ENCODE results near the gene BAIAP3. TPM values are rescaled to one million over a fixed set of nuclear protein-coding genes. Genes with fewer than 3 reads are reported as not detected.

The BAIAP3 gene
- total RNA-seq, 4 donors from 2014 or later, result 0.59 to 5.5 (median 3.5) TPM

DNA sequence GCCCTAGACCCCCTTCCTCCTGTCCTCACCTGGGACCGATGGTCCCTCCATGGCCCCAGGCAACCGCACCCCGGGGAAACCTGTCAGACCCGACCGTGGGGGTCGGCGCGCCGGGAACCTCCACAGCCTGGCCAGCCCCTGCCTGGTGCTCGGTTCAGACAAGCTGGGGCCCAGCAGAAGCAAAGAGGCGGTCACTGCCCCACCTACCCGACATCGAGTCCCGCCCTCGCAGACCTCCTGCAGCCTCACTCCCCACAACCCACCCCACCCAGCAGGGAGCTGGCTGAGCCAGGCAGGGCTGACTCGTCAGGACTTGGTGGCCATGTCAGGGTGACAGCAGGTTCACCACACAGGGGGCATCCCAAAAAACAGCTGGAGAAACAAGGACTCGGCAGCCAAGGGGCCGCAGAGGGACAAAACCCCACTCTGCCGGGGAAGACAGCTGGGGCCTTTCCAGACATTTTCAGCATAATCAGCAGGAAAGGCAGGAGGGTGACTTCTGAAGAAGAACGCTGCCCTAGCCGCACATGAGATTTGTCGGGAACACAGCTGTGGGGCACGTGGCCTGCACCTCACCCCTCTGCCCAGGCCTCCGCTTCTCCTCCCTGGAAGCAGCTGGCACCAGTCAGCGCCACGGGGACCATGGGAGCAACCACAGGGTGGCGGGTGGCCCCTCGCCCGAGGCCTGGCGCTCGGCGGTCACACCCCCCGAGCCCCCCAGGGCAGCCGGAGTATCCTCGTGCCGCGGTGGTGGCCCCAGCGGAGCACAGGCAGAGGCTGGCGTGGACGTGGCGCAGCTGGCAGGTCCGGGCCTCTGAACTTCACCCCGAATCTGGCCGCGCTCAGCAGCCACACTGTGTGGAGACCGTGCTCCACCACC is 41.2 kb downstream of the BAIAP3 start:
- TF ChIP-seq, protein P1, sequence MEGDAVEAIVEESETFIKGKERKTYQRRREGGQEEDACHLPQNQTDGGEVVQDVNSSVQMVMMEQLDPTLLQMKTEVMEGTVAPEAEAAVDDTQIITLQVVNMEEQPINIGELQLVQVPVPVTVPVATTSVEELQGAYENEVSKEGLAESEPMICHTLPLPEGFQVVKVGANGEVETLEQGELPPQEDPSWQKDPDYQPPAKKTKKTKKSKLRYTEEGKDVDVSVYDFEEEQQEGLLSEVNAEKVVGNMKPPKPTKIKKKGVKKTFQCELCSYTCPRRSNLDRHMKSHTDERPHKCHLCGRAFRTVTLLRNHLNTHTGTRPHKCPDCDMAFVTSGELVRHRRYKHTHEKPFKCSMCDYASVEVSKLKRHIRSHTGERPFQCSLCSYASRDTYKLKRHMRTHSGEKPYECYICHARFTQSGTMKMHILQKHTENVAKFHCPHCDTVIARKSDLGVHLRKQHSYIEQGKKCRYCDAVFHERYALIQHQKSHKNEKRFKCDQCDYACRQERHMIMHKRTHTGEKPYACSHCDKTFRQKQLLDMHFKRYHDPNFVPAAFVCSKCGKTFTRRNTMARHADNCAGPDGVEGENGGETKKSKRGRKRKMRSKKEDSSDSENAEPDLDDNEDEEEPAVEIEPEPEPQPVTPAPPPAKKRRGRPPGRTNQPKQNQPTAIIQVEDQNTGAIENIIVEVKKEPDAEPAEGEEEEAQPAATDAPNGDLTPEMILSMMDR (IDR thresholded peaks at IDR 0.05), result no peak
- TF ChIP-seq POLR2A (IDR thresholded peaks at IDR 0.05), result no peak
- H3K36me3 ChIP-seq, result no peaks in the 10 kb centered on the region
- H3K4me3 ChIP-seq, result no peak overlapping the region
- intact Hi-C loops (cut with DNase I; ENCODE audit: low total_unique reads), result no loop called here
- peaks cover 0 to 10% of the 10 kb centered on the region in 2 donors for H3K4me1 ChIP-seq
- no peaks in the 10 kb centered on the region for H3K9me3 ChIP-seq
- H3K27ac ChIP-seq, result no peak overlapping the region
- H3K27me3 ChIP-seq, result no peaks in the 10 kb centered on the region
- DNase-seq, result no peak

DNA sequence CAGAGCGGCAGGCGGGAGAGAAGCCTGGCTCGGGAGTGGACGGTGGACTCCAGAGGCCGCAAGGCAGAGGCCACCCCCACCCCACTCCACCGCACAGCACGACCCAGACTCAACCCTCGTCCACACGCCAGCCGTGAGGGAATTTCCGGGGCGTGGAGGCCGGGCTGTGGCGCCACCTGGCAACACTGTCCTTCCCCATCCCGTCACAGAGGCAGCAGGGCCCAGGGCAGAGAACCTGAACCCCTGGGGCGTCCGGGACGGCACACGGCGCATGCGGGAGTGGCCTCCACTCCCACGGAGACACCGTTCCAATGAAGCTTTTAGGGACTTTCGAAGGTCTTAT is 41.8 kb downstream of the BAIAP3 start:
- intact Hi-C loops (cut with DNase I; ENCODE audit: low total_unique reads), result no loop called here
- no peak for DNase-seq
- TF ChIP-seq, protein P1 (IDR thresholded peaks at IDR 0.05), result no peak
- no peak for TF ChIP-seq POLR2A (IDR thresholded peaks at IDR 0.05)
- H3K27ac ChIP-seq, result no peak overlapping the region
- H3K27me3 ChIP-seq, result no peaks in the 10 kb centered on the region
- H3K4me1 ChIP-seq, result peaks cover 0 to 10% of the 10 kb centered on the region in 2 donors
- H3K9me3 ChIP-seq, result no peaks in the 10 kb centered on the region
- H3K36me3 ChIP-seq, result no peaks in the 10 kb centered on the region
- no peak overlapping the region for H3K4me3 ChIP-seq

DNA sequence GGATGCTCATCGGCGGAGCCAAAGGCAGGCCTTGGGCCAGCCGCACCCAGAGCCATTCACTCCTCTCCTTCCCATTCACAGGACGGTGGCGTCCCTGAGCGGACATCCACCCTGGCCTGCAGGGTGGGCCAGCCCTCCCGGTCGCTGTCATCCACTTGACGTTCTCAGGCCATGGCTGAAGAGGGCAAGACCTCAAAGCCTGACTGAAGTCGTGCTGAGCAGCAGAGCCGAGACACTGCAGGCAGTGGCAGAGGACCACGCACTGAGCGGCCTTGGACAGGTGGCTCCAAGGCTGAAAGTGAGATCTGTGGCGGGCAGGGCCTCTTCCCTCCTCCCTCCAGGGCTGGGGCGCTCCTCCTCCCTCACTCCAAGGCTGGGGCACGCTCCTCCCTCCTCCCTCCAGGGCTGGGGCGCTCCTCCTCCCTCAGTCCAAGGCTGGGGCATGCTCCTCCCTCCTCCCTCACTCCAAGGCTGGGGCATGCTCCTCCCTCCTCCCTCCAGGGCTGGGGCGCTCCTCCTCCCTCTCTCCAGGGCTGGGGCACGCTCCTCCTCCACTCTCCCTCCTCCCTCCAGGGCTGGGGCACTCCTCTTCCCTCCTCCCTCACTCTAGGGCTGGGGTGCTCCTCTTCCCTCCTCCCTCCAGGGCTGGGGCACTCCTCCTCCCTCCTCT is 42.4 kb downstream of the BAIAP3 start:
- H3K9me3 ChIP-seq, result no peaks in the 10 kb centered on the region
- TF ChIP-seq POLR2A (IDR thresholded peaks at IDR 0.05), result no peak
- peaks cover 0 to 10% of the 10 kb centered on the region in 2 donors for H3K4me1 ChIP-seq
- H3K27ac ChIP-seq, result no peak overlapping the region
- H3K36me3 ChIP-seq, result no peaks in the 10 kb centered on the region
- no peak overlapping the region for H3K4me3 ChIP-seq
- no peaks in the 10 kb centered on the region for H3K27me3 ChIP-seq
- intact Hi-C loops (cut with DNase I; ENCODE audit: low total_unique reads), result no loop called here
- DNase-seq, result no peak

DNA sequence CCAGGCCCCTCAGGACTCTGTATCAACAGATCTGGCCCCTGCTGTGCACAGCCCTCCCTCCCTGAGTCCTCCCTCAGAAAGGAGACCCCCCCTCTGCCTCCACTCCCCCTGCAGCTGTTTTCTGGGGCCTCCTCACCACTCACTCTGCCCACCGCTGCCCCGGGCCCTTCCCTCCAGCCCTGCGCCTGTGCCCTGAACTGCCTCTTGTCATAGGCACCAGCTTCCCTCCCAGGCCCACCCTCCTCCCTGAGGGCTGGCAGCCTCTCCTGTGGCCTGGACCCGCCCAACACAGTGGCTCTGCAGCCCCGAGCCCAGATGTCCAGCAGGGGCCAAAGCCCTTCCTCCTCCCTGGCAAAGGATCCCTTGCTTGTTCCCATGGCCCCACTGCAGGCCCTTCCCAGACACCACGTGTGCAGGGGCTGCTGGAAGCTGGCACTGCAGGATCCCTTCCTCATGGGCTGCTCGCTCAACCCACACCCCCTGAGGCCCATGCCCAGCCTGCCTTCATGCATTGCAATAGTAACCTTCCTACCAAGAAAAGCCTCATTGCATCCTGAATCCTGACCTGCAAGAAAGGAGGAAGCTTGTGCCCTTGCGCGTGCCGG is 44.1 kb downstream of the BAIAP3 start:
- no peaks in the 10 kb centered on the region for H3K36me3 ChIP-seq
- H3K27ac ChIP-seq, result no peak overlapping the region
- intact Hi-C loops (cut with DNase I; ENCODE audit: low total_unique reads), result no loop called here
- no peaks in the 10 kb centered on the region for H3K27me3 ChIP-seq
- H3K4me3 ChIP-seq, result no peak overlapping the region
- peaks cover 0 to 10% of the 10 kb centered on the region in 2 donors for H3K4me1 ChIP-seq
- TF ChIP-seq, protein P1 (IDR thresholded peaks at IDR 0.05), result no peak
- no peak for TF ChIP-seq POLR2A (IDR thresholded peaks at IDR 0.05)
- no peaks in the 10 kb centered on the region for H3K9me3 ChIP-seq
- DNase-seq, result no peak

DNA sequence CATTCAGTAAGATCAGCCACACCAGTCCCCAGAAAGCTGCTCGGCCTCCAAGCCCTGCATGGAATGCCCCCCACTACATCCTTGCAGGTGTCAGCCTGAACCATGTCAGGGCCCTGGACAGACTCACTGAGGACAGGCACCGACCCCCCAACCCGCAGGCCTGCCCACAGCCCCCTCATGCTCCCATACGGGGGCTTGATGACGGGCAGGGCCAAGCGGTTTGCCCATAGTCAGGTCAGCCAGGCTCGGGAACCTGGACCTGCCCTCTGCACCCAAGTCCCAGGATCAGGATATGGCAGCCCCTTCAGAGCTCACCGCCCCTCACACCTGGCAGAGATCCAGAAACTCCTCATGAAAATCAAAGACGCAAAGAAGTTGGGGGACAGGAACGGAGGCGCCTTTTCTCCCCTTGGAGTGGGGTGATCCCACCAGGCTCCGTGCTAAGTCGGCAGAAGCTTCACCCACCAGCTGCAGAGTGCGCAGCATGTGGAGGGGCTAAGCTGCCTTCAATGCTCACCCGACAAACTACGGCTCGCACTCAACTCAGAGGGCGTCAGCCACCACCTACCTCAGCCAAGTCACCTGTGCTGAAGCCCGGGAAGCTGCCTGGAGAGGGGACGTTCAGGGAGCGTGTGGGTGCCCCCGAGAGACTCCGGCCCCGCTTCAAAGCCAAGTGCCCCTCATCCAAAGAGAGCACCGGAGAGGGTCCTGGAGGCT is 44.8 kb downstream of the BAIAP3 start:
- no peak overlapping the region for H3K4me3 ChIP-seq
- no peak for DNase-seq
- TF ChIP-seq, protein P1 (IDR thresholded peaks at IDR 0.05), result no peak
- no peak for TF ChIP-seq POLR2A (IDR thresholded peaks at IDR 0.05)
- H3K9me3 ChIP-seq, result no peaks in the 10 kb centered on the region
- peak overlapping the region in 1 of 2 donors; percentile 48 for H3K27ac ChIP-seq
- no peaks in the 10 kb centered on the region for H3K27me3 ChIP-seq
- H3K4me1 ChIP-seq, result peaks cover 0 to 10% of the 10 kb centered on the region in 2 donors
- no peaks in the 10 kb centered on the region for H3K36me3 ChIP-seq
- intact Hi-C loops (cut with DNase I; ENCODE audit: low total_unique reads), result no loop called here
